ENCODE results near the gene NCOA6.

NCOA6 gene

GRCh38 chr20:34859826-34860545, 34.5 kb upstream of the NCOA6 start:
- TF ChIP-seq CTCF (IDR thresholded peaks at IDR 0.05; ENCODE audit: low read length) (no peak), EZH2phosphoT487 (IDR thresholded peaks at IDR 0.05; ENCODE audit: low read length) (no peak)
- DNase-seq, result no peak
- no peaks in the 10 kb centered on the region for H4K20me1 ChIP-seq (ENCODE audit: insufficient read depth, low read length)
- no peak overlapping the region for H3K9ac ChIP-seq (ENCODE audit: low read length)
- no peaks in the 10 kb centered on the region for H3F3A ChIP-seq (ENCODE audit: insufficient read depth, low read length)
- no peaks in the 10 kb centered on the region for H3K9me3 ChIP-seq (replicated peaks; ENCODE audit: insufficient read depth, low read length)
- no peak overlapping the region for H3K27ac ChIP-seq (ENCODE audit: low read length)
- no peak overlapping the region for H3K4me3 ChIP-seq (ENCODE audit: low read length)
- H3K79me2 ChIP-seq (ENCODE audit: low read length), result no peaks in the 10 kb centered on the region
- H3K9me2 ChIP-seq (replicated peaks; ENCODE audit: insufficient read depth, low read length), result no peaks in the 10 kb centered on the region
- no peaks in the 10 kb centered on the region for H3K4me1 ChIP-seq (ENCODE audit: low read length)
- no peak overlapping the region for H2AFZ ChIP-seq (ENCODE audit: low read length)
- no peaks in the 10 kb centered on the region for H3K27me3 ChIP-seq (replicated peaks; ENCODE audit: insufficient read depth, low read length)
- H3K4me2 ChIP-seq (ENCODE audit: low read depth, low read length), result no peak overlapping the region
- H3K36me3 ChIP-seq (replicated peaks; ENCODE audit: insufficient read depth, low read length), result no peaks in the 10 kb centered on the region

DNA sequence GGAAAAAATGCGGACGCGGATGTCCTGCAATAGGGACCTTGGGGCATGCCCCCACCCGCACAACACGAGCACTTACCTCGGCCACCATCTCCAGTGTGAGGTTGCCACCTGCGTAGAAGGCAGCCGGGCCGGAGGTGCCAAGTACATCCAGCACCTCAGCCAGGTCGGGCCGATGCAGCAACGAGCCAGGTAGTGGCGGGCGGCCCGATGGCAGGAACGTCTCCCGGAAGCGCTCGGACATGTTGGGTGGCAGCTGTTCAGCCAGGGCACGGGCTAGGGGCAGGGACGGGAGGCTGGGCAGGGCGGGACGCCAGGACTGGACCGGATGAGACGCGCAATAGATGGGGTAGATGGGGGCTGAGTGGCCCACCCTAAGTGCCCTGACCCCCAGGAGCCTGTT, 33.9 kb upstream of the NCOA6 start:
- H3K4me1 ChIP-seq (ENCODE audit: low read length), result no peaks in the 10 kb centered on the region
- H2AFZ ChIP-seq (ENCODE audit: low read length), result no peak overlapping the region
- no peak overlapping the region for H3K9ac ChIP-seq (ENCODE audit: low read length)
- H3K79me2 ChIP-seq (ENCODE audit: low read length), result no peaks in the 10 kb centered on the region
- no peaks in the 10 kb centered on the region for H3K9me3 ChIP-seq (replicated peaks; ENCODE audit: insufficient read depth, low read length)
- H3K9me2 ChIP-seq (replicated peaks; ENCODE audit: insufficient read depth, low read length), result no peaks in the 10 kb centered on the region
- TF ChIP-seq EZH2 (optimal IDR thresholded peaks at IDR 0.05; ENCODE audit: low read depth, low read length), result no peak
- no peak for TF ChIP-seq EZH2phosphoT487 (IDR thresholded peaks at IDR 0.05; ENCODE audit: low read length)
- no peak for TF ChIP-seq CTCF (IDR thresholded peaks at IDR 0.05; ENCODE audit: low read length)
- H3F3A ChIP-seq (ENCODE audit: insufficient read depth, low read length), result no peaks in the 10 kb centered on the region
- no peaks in the 10 kb centered on the region for H3K27me3 ChIP-seq (replicated peaks; ENCODE audit: insufficient read depth, low read length)
- no peaks in the 10 kb centered on the region for H3K36me3 ChIP-seq (replicated peaks; ENCODE audit: insufficient read depth, low read length)
- no peak overlapping the region for H3K4me2 ChIP-seq (ENCODE audit: low read depth, low read length)
- H4K20me1 ChIP-seq (ENCODE audit: insufficient read depth, low read length), result no peaks in the 10 kb centered on the region
- no peak overlapping the region for H3K27ac ChIP-seq (ENCODE audit: low read length)
- DNase-seq, result no peak
- no peak overlapping the region for H3K4me3 ChIP-seq (ENCODE audit: low read length)

- Histone ChIP-seq H3K9ac (ENCODE audit: low read length) (no peak overlapping the region), H3K4me1 (ENCODE audit: low read length) (no peaks in the 10 kb centered on the region), H3K9me3 (replicated peaks; ENCODE audit: insufficient read depth, low read length) (no peaks in the 10 kb centered on the region), H4K20me1 (ENCODE audit: insufficient read depth, low read length) (no peaks in the 10 kb centered on the region), H2AFZ (ENCODE audit: low read length) (no peak overlapping the region), H3K27me3 (replicated peaks; ENCODE audit: insufficient read depth, low read length) (no peaks in the 10 kb centered on the region), H3K36me3 (replicated peaks; ENCODE audit: insufficient read depth, low read length) (no peaks in the 10 kb centered on the region), H3F3A (ENCODE audit: insufficient read depth, low read length) (no peaks in the 10 kb centered on the region), H3K27ac (ENCODE audit: low read length) (no peak overlapping the region), H3K9me2 (replicated peaks; ENCODE audit: insufficient read depth, low read length) (no peaks in the 10 kb centered on the region), H3K4me2 (ENCODE audit: low read depth, low read length) (no peak overlapping the region), H3K4me3 (ENCODE audit: low read length) (no peak overlapping the region), H3K79me2 (ENCODE audit: low read length) (no peaks in the 10 kb centered on the region)
- DNase-seq, result no peak
- TF ChIP-seq EZH2phosphoT487 (IDR thresholded peaks at IDR 0.05; ENCODE audit: low read length), result no peak
- no peak for TF ChIP-seq CTCF (IDR thresholded peaks at IDR 0.05; ENCODE audit: low read length)
- no peak for TF ChIP-seq EZH2 (optimal IDR thresholded peaks at IDR 0.05; ENCODE audit: low read depth, low read length)
Observed at GRCh38 chr20:34852298-34852697, 26.8 kb upstream of the NCOA6 start.

Measured in MM.1S (cell line).